ENCODE results near the gene SS18L1.

DNA sequence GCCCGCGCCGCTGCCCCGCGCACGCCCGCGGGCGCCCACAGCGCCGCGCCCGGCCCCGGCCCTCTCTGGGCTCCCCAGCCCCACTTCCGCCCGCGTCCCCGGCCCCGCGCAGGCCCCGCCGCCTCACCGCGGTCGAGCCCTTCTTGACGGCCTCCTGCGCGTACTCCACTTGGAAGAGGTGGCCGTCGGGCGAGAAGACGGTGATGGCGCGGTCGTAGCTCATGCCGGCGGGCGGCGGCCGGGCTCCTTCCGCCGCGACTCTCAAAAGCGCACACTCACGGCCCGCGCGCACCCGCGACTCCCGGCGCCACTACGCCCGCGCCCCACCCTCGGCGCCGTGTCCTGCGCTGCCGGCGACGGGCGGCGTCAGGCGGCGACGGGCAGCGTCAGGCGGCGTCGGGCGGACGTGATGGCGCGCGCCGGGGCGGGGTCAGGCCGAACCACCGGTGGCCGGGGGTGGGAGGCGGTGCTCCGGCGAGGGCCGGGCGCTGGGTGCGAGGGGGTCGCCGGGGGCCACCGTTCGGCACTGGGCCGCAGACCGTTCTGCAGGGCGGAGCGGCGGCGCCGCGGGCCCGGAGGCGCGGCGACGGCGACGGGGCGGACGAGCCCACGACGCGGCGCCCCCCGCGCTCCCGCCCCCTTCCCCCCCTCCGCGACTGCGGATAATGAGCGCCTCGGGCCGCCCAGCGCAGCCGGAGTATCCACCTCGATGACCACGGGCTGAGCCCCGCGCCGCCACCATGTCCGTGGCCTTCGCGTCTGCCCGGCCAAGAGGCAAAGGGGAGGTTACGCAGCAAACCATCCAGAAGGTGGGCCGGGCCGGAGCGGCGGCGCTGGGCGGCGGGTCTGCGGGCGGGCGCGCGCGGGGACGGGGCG is at the start of gene SS18L1, which contains the start of gene PSMA7:
- TF ChIP-seq, protein P1, sequence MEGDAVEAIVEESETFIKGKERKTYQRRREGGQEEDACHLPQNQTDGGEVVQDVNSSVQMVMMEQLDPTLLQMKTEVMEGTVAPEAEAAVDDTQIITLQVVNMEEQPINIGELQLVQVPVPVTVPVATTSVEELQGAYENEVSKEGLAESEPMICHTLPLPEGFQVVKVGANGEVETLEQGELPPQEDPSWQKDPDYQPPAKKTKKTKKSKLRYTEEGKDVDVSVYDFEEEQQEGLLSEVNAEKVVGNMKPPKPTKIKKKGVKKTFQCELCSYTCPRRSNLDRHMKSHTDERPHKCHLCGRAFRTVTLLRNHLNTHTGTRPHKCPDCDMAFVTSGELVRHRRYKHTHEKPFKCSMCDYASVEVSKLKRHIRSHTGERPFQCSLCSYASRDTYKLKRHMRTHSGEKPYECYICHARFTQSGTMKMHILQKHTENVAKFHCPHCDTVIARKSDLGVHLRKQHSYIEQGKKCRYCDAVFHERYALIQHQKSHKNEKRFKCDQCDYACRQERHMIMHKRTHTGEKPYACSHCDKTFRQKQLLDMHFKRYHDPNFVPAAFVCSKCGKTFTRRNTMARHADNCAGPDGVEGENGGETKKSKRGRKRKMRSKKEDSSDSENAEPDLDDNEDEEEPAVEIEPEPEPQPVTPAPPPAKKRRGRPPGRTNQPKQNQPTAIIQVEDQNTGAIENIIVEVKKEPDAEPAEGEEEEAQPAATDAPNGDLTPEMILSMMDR (IDR thresholded peaks at IDR 0.05; ENCODE audit: insufficient read depth, low read length, poor library complexity, severe bottlenecking), result no peak
- TF ChIP-seq EZH2phosphoT487 (conservative IDR thresholded peaks at IDR 0.05; ENCODE audit: low read length), result no peak

All from SU-DHL-6 (cell line).